GM12892 (cell line): ENCODE measurements around the gene TUBGCP2.

Experiments
- POLR2A ChIP-seq: IDR thresholded peaks from 2 replicates; pipeline ENCODE4 v1.6.1; 2011; ENCODE audit warnings: low read depth, low read length, control low read depth
- POLR2AphosphoS5 ChIP-seq: IDR thresholded peaks from 2 replicates; pipeline ENCODE4 v1.6.1; 2011; ENCODE audit warnings: low read depth, low read length, control low read depth
- TAF1 ChIP-seq: IDR thresholded peaks from 2 replicates; pipeline ENCODE4 v1.6.1; 2011; ENCODE audit warnings: low read depth, mild to moderate bottlenecking, control low read depth, low read length, borderline replicate concordance

DNA sequence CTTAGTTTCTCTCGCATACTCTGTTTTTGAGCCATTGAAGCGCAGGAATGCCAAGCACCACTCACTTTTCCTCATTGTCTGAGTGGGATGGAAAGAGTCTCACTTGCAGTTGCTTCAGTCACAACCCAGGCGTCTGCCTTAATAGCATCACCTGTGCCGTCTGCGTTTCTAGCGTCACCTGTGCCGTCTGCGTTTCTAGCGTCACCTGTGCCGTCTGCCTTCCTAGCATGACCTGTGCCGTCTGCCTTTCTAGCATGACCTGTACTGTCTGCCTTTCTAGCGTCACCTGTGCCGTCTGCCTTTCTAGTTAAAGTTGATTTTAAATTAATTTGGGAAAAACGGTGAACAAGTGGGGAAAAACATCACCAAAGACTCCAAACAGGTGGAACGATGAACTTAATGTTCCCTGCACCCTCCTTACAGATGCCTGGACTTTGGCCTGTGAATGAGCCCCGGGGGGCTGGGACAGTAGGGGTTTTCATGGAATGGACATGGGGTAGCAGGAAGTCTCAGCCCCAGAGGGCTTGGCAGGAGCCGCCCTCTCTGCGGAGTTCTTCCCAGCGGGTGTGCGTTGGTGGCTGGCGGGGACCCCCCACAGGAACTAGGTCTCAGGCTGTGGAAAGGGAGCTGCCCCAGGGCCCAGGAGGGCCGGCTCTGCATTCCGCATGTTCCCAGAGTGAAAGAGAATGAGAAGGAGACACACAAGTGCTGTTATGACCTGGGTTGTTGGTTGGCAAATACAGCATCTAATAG, 3.5 kb upstream of the TUBGCP2 start:
- TF ChIP-seq POLR2A (no peak), TAF1 (no peak), POLR2AphosphoS5 (no peak)
